ENCODE measurements around the gene TRAF3IP3.

The TRAF3IP3 gene

GRCh38 chr1:209738270-209738669, 17.6 kb upstream of the TRAF3IP3 start:
- no peak for DNase-seq

GRCh38 chr1:209741193-209741592, 14.7 kb upstream of the TRAF3IP3 start:
- DNase-seq: no peak

DNA sequence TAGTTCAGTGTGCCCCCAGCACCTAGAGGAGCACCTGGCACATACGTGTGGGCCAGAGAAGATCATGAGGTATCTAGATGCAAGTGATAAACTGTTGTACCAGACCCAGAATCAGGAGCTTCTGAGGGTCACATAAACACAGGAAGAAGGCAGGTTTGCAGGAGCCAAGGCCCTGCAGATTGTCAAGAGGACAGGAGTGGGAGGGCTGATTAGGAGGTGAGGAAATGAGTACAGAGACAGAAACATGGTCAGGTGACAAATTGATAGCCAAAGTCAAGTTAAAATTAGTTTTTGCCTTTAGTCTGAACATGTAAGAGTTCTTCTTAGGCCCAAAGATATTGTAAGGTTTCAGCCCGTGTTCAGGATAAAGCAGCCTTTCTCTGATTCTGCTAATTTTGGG, 14.0 kb upstream of the TRAF3IP3 start:
- DNase-seq: no peak

- peak; percentile 21 for DNase-seq
Observed at GRCh38 chr1:209742409-209743144, 13.3 kb upstream of the TRAF3IP3 start.

DNA sequence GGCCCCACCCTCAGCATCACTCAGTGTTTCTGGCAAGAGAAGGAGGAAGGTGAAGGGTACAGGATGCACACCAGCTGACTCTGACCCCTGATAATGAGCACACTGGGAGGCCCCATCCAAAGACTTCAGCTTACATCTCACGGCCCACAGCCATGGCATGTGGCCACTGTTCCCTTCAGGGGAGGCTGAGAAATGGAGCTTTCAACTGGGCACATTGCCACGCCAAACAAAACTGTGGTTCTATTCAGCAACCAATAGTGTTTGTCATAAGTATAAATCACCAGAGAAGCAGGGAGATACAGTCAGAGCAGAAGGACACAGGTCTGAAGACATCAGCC, 12.7 kb upstream of the TRAF3IP3 start:
- DNase-seq: peak; percentile 85

DNA sequence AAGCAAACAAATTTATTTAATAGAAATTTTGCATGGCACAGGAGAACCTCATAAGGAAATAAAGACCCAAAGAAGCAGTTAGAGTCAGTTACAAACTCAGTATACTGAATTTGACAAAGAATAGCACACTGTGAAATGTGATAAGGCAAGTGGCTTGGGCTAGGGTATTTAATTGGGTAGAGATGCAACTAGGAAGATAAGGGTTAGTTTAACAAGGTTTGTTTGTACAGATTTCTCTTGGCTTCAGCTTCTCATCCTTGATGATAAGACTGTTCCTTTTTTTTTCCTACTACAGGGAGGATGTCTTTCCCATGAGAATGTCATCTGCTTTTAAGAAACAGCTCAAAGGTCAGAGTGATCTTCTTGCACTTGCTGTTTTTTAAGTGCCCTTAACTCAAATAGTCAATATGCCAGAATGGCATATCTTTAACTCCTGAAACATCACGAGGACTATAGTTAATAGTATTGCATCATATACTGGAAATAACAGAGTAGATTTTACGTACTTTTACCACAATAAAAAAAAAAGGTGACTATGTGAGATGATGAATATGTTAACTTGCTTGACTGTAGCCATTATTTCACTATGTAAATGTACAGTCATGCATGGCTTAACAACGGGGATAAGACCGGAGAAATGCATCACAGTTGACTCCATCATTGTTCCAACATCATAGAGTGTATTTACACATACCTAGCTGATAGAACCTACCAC, 9.2 kb upstream of the TRAF3IP3 start:
- DNase-seq: no peak

GRCh38 chr1:209747580-209748262, 8.1 kb upstream of the TRAF3IP3 start:
- DNase-seq: peak; percentile 84

- no peak for DNase-seq
Observed at GRCh38 chr1:209748620-209749019, 7.2 kb upstream of the TRAF3IP3 start.

- no peak for DNase-seq
Observed at GRCh38 chr1:209749205-209749604, 6.6 kb upstream of the TRAF3IP3 start.

- DNase-seq: no peak
Observed at GRCh38 chr1:209749670-209750323, 6.1 kb upstream of the TRAF3IP3 start.

- no peak for DNase-seq
Observed at GRCh38 chr1:209751627-209752231, 4.1 kb upstream of the TRAF3IP3 start.

DNA sequence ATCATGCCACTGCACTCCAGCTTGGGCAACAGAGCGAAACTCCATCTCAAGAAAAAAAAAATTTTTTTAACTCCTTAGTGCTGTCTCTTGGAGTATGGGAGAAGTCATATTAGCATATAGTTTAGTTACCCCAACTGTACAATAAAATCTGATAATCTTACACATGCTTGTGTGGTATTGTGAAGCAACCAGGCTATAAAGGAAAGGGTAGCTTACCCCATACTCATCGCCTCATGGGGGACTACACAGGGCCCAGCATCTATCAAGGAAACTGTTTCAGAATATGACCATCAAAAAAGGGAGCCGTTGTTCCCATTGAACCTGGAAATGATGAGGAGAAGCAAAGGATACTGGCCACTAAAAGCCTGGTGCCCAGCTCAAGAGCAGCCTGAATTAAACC, 3.0 kb upstream of the TRAF3IP3 start:
- no peak for DNase-seq

DNA sequence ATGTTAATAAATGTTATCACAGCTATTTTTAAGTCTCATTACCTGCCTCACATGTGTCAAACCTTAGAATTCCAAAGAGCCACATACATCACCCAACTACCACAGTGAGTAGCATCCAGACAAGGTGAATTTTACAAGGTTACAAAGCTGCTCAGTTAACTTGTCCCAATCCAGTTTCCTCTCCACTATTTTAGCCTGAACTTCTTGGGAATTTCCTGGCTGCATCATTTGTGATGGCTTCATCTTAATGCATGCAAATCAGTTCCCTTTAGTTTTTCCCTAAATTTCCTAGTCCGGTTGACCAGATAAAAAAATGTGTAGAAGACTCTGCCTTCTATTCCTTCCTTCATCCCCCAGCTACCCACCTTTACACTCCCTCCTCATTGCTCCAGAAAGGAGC, 597 bp upstream of the TRAF3IP3 start:
- no peak for DNase-seq

GRCh38 chr1:209756615-209757445, 977 bp downstream of the TRAF3IP3 start:
- no peak for DNase-seq

DNA sequence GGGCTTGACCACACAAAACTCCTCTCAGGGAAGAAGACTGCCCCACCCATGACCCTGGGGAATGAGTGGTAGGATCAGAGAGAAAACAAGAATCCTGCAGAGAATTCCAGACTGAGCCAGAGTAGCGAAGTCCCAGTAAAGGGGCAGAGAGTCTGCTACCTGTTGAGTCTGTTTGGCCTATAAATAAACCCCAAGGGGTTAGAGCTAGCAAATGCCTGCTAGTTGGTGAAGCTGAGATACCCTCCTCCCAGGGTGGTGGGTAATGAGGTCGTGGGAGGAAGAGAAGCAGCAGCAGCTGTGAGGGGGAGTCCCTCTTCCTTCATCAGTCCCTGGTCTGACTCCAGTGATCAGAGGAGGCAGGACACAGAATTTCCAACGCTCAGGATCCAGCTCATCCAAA, 2.5 kb downstream of the TRAF3IP3 start:
- DNase-seq: no peak

DNA sequence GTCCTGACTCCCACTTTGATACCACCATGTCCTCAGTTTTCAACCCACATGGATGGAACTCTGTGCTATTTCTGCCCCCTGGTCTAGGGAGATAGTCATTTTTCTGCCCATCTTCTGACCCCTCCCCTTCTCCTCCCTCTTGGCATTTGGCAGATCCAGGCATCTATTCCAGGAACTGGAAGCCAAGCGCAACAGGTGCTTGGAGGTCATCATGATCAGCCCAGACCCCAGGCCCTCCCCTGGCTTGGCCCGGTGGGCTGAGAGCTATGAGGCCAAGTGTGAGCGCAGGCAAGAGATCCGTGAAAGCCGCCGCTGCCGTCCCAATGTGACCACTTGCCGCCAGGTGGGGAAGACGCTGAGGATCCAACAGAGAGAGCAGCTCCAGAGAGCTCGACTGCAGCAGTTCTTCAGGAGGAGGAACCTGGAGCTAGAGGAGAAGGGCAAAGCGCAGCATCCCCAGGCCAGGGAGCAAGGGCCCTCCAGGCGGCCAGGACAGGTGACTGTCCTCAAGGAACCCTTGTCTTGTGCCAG, 4.0 kb downstream of the TRAF3IP3 start:
- no peak for DNase-seq

DNA sequence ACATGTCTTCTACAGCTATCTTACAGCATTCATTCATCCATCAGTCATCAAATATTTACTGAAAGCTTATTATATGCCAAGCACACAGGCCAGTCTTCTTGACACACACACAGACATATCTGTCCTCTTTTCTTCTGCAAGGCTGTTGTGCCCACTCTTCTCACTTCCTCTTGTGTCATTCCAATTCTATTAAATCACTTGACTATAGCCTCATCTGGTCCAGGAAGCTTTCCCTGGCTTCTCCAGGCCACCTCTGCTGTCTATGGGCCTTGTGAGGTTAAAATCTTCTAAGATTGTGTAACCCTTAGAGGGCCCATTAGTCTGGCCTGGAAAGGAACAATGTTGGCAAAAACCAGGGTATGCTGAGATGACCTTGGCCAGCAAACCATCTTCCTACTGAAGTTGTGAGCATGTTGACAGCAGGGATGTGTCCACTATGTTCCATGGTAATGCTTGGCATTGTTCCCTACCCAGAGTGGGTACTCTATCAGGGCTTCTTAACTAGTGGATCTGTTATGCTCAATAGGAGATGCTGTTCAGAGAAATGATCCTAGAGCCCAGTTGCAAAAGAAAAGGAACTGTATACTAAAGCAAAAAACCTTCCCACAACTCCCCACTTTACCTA, 5.3 kb downstream of the TRAF3IP3 start:
- DNase-seq: no peak

GRCh38 chr1:209766051-209766450, 10.2 kb downstream of the TRAF3IP3 start:
- no peak for DNase-seq

DNA sequence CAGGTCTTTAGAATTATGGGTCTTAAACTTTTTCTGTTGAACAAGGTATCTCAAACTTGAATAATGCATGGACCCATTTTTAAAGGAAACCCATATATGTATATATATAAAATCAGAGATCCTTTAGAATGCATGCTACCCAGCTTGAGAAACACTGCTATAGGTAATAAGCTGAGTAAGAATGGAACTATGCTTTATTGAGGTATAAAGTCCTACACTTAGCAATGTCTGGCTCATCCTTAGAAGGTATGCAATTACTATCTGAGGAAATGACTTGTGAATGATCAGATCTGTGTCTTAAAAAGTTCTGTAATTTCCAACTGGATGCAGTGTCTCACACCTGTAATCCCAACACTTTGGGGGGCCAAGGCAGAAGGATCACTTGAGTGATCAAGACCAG, 11.2 kb downstream of the TRAF3IP3 start:
- no peak for DNase-seq

GRCh38 chr1:209767706-209768105, 11.9 kb downstream of the TRAF3IP3 start:
- no peak for DNase-seq

DNA sequence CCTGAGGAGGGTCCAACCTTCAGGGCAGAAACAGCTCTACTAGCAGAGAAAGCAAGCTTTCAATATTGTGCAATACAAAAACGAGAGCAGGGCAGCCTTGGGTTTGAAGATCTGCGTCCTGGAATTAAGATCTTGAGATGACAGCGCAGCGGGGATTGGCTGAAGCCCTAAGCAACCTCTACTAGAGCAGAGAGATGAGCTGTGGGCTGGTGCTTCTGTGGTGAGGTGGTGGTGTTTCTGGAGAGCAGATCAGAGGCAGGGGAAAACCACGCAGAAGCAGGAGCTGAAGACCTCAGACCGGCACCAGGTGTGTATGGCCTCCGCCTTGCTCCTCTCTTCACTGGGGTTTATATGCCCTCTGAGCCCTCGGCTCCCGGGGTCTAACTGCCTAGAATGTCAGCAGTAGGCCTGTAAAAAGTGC, 12.5 kb downstream of the TRAF3IP3 start:
- DNase-seq: no peak
